T-helper 2 cell treated with Interferon-gamma antibody and Interleukin-4, amounts not matched to agents 100 ng/mL and 5 ng/mL, for 36 hours (primary cell): ENCODE measurements around the gene OXLD1. TPM values are rescaled to one million over a fixed set of nuclear protein-coding genes. Genes with fewer than 3 reads are reported as not detected.

ENCODE experiments used
- intact Hi-C: fragments of 100-400 bp; cut with micrococcal nuclease; formaldehyde crosslinking; loops from one replicate; pipeline ENCODE4 v1.15.1; 2023
- total RNA-seq: library from RNA; stranded (reverse); gene quantifications from 2 replicates; pipeline ENCODE4 v1.2.3, GENCODE V29; 2022

The OXLD1 gene
- total RNA-seq, 1 donor from 2014 or later: 42.5 TPM

DNA sequence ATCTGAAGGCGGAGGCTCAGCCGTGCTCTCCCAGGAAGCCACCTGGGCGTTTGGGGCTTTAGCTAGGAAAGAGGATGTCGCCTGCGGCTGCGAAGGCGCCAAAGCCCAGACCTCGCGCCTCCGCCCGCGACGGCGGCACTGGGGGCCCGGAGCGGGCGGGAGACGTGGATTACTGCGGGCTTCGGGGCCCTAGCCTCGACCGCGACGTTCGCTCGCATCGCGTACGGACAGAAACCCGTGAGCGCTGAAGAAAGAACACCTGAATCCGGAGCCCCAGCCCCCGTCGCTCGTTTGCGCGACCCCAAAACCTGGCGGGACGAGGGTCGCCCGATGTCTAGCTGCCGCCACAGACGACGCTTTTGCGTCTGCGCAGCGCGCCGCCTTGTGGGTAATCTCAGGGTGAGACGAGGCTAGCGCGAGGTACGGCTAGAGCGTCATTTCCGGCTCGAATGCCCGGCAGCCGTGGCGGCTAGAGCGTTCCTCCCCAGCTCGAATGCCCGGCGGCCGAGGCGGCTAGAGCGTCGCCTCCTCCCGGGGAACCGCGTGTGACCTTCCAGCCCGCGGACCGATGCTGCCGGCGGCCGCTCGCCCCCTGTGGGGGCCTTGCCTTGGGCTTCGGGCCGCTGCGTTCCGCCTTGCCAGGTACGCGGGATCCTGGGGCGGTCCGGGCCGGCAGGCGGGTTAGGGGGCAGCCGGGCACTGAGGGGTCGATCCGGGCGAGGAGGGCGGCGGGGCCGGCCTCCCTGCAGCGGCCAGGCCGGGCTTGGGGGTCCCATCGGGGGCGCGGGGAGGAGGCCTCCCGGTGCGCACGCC lies 36.7 kb upstream of the OXLD1 start, which contains the start of gene MRPL12:
Gene MRPL12 (plus strand): TSS at position 434 of the 813 bp plus-strand sequence. CDS start 135 bp downstream, at position 569.
- intact Hi-C loops: loop anchor here (1.0 kb wide), 1 partner anchor 9 kb away; the partner anchor contains the start of gene SLC25A10

DNA sequence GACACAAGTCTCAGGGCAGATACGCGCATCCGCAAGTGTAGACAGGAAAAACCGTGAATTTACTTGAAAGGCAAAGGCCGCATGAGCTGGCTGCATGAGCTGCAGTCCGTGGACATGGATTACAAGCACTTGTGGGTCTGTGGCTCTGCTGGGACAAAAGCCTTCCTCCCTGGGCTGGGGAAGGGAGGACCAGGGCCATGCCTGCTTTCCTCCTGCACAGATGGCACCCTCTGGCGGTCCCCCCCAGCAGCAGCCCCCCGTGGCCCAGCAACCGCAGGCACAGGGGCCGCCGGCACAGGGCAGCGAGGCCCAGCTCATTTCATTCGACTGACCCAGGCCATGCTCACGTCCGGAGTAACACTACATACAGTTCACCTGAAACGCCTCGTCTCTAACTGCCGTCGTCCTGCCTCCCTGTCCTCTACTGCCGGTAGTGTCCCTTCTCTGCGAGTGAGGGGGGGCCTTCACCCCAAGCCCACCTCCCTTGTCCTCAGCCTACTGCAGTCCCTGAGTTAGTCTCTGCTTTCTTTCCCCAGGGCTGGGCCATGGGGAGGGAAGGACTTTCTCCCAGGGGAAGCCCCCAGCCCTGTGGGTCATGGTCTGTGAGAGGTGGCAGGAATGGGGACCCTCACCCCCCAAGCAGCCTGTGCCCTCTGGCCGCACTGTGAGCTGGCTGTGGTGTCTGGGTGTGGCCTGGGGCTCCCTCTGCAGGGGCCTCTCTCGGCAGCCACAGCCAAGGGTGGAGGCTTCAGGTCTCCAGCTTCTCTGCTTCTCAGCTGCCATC lies 35.1 kb upstream of the OXLD1 start:
- intact Hi-C loops: no loop called here

DNA sequence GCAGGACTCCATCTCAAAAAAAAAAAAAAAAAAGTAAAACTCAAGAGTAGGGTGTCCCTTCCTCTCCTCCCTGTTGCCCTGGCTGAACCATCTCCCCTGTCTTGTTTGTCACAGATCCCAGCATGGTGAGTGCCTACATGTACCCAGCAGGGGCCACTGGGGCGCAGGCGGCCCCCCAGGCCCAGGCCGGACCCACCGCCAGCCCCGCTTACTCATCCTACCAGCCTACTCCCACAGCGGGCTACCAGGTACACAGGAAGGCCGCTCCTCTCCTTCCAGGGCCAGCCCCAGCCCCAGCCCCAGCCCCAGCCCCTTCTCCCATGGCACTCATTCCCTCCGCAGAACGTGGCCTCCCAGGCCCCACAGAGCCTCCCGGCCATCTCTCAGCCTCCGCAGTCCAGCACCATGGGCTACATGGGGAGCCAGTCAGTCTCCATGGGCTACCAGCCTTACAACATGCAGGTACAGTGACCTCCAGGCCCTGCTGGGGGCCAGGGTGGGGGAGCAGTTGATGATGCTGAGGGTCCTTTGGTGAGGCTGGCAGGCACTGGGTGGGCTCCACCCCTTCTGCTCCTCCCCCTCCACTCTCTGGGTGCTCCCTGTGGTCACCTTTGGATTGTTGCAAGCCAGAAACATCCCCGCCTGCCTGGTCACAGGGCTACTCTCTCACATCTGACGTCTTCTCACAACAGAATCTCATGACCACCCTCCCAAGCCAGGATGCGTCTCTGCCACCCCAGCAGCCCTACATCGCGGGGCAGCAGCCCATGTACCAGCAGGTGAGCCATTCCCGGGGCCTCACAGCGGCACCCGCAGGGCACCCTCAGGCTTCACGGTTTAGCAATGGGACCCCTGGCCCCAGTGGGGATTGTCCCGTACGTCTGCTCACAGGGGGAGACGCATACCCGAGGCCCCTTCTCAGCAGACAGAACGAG lies 34.2 kb upstream of the OXLD1 start:
- intact Hi-C loops: no loop called here

DNA sequence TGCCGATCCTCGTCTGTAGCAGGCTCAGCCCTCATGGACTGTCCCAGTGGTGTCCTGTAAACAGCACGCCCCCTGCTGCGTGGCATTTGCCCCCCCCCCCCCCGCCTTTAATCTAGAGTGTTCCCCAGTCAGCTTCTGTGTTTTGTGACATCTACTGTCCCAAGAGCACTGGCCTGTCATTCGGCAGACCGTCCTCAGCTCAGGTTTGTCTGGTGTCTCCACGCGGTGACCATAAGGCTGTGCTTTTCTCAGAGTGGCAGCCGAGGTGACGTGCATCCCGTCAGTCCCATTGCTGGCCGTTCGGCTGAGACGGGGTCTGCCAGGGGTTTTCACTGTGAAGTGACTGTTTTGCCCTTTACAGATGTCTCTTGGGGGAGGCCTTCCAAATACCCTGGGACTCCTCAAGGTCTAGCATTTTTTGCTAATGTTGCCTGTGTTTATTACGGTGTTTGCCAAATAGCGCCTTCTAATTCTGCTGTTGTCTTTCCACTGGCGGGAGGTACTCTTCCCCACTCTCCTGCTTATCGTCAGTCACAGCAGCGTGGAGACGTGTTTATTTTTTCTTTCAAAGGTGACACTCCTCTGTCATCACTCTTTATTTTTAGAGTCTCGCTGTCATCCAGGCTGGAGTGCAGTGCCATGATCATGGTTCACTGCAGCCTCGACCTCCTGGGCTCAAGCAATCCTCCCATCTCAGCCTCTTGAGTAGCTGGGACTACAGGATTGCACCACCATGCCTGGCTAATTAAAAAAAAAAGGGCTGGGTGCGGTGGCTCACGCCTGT lies 31.0 kb upstream of the OXLD1 start:
- intact Hi-C loops: no loop called here

DNA sequence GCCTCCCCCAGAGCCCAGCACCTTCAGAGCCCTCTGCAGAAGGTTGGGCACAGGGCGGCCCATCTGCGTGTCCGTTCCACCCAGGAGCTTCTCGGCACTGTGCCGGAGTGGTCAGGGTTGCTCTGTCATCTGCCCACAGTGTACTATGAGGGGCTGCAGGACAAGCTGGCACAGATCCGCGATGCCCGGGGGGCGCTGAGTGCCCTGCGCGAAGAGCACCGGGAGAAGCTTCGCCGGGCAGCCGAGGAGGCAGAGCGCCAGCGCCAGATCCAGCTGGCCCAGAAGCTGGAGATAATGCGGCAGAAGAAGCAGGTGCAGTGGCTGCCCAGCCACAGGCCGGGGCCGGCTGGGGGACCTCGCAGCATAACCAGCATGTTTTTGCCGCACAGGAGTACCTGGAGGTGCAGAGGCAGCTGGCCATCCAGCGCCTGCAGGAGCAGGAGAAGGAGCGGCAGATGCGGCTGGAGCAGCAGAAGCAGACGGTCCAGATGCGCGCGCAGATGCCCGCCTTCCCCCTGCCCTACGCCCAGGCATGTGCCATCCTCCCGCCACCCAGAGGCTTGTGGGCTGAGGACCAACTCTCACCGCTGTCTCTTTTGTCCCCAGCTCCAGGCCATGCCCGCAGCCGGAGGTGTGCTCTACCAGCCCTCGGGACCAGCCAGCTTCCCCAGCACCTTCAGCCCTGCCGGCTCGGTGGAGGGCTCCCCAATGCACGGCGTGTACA lies 30.0 kb upstream of the OXLD1 start:
- intact Hi-C loops: no loop called here

DNA sequence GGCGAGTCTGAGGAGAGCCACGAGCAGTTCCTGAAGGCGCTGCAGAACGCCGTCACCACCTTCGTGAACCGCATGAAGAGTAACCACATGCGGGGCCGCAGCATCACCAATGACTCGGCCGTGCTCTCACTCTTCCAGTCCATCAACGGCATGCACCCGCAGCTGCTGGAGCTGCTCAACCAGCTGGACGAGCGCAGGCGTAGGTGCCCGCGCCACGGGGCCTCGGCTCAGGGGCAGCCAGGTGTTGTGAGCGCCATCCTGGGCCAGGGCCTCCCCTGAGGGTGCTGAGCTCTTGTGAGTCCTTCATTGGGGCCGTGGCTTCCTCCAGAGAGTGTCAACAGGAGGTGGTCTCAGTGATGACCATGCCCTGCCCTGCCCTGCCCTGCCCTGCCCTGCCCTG lies 29.4 kb upstream of the OXLD1 start:
- intact Hi-C loops: no loop called here

DNA sequence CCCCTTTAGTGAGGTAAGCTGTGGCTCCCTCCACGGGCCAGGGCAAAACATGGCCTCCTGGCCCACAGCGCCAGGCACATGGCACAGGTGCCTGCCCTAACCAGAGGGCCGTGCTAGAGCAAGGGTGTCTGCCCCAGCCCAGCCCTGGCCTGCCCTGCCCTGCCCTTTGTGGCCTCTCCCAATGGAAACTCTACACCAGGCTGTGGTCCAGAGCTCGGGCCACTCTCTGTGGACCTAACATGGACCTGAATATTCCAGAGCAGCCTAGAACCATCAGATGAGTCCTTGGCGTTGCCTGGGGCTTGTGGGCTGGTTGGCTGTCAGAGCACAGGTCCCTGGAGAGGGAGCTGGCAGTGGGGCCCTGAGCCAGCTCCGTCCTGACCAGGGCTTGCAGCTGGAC lies 28.8 kb upstream of the OXLD1 start:
- intact Hi-C loops: no loop called here

DNA sequence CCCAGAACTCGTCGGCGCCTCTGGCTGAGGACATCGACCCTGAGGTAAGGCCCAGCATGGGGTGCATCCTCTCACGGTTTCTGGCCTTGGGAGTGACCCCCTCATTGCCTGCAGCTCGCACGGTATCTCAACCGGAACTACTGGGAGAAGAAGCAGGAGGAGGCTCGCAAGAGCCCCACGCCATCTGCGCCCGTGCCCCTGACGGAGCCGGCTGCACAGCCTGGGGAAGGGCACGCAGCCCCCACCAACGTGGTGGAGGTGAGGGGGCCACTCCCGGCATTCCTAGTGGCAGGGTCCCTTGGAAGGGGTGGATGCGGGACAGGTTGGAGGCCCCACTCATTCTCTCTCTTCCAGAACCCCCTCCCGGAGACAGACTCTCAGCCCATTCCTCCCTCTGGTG lies 28.4 kb upstream of the OXLD1 start:
- intact Hi-C loops: no loop called here

DNA sequence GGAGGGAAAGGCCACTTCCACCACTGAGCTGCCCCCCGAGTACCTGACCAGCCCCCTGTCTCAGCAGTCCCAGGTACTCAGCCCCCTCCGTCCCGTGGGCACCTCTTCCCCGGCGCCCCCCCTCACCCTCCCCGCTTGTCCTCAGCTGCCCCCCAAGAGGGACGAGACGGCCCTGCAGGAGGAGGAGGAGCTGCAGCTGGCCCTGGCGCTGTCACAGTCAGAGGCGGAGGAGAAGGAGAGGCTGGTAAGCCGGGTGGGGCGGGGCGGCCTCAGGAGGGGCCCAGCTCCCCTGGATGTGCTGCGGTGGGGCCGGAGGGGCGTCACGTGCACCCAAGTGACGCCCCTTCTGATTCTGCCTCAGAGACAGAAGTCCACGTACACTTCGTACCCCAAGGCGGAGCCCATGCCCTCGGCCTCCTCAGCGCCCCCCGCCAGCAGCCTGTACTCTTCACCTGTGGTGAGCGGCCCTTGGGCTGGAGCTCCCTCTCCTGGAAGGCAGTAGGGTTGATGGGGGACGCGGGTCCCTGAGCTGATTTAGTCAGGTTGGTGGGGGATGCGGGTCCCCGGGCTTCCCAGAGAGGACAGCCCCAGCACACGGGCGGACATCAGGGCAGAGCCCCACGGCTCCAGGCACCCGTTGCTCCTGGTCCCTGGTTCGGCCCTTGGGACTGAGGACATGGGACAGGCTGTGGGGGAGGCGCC lies 27.3 kb upstream of the OXLD1 start:
- intact Hi-C loops: no loop called here

DNA sequence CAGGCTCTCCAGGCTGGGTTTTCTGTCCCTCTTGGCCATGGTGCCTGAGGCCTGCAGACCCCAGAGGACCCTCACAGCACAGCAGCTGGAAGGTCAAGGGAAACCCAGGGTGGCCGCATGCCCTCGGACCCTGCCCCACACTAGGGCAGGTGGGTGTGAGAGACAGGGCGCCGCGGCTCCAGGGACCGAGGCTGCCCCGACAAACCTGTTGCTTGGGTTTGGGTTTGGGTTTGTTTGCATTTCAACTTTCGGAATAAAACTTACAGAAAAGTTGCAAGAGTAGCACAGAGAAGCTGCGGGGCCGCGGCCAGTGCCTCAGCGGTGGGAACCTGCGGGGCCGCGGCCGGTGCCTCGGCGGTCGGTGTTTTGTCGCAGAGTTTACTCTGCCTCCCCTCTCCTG lies 25.2 kb upstream of the OXLD1 start:
- intact Hi-C loops: no loop called here

DNA sequence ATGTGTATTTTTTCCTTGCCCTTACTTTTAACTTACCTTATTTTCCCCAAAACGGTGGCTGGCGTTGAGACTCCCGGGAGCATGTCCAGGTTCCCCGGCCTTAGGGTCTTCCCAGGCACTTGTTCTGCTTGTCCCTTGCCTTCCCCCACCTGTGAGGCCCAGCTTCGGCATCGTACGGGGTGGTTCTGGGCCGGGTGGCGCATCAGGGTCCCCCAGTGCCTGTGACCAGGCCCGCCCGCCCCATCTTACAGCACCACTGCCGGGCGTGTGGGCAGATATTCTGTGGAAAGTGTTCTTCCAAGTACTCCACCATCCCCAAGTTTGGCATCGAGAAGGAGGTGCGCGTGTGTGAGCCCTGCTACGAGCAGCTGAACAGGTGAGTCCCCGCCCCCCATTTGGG lies 24.8 kb upstream of the OXLD1 start:
- intact Hi-C loops: no loop called here

DNA sequence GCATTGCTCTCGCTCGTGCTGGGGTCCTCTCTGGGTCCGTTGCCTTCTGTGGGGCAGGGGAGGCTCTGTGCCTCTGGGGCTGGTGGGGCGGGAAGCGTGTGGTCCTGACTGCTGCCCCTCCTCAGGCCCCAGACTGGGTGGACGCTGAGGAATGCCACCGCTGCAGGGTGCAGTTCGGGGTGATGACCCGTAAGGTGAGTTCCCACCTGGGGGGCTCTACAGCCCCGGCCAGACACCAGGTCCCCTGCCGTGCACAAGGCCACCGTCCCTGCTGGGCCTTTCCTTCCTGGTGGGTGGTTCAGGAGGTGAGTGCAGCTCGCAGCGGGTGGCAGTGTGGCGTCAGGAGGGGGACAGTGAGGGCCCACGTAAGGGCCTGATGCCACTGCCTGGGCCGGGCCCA lies 24.1 kb upstream of the OXLD1 start:
- intact Hi-C loops: no loop called here

DNA sequence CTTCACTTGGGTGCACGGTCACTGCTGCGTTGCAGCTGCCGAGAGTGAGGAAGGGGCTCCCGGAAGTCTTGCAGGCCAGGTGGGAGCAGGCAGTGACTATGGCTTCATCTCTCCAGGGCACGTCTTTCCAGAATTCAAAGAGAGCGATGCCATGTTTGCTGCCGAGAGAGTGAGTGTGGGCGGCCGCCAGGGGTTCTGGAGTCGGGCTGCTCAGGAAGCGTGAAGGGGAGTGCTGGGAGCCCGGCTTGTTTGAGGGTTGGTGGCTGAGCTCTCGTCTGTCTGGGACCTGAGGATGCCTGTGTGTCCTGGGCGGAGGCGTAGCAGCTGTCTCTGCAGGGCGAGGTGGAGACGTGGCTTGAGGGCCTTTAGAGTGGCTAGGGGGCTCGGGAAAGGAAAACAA lies 23.7 kb upstream of the OXLD1 start:
- intact Hi-C loops: no loop called here

DNA sequence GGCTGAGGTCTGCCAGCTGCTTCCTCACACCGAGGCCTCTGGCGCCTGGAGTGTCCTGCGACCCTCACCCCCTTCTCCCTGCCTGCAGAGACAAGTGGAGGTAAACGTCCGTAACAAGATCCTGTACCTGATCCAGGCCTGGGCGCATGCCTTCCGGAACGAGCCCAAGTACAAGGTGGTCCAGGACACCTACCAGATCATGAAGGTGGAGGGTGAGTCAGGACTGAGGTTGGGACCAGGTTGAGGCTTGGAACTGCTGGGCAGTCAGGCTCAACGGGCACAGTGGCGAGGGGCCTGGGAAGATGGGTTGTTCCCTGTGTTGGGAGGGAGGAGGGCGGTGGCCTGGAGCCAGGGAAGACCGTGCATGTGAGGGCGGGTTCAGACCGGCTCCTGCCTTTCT lies 22.2 kb upstream of the OXLD1 start:
- intact Hi-C loops: no loop called here

DNA sequence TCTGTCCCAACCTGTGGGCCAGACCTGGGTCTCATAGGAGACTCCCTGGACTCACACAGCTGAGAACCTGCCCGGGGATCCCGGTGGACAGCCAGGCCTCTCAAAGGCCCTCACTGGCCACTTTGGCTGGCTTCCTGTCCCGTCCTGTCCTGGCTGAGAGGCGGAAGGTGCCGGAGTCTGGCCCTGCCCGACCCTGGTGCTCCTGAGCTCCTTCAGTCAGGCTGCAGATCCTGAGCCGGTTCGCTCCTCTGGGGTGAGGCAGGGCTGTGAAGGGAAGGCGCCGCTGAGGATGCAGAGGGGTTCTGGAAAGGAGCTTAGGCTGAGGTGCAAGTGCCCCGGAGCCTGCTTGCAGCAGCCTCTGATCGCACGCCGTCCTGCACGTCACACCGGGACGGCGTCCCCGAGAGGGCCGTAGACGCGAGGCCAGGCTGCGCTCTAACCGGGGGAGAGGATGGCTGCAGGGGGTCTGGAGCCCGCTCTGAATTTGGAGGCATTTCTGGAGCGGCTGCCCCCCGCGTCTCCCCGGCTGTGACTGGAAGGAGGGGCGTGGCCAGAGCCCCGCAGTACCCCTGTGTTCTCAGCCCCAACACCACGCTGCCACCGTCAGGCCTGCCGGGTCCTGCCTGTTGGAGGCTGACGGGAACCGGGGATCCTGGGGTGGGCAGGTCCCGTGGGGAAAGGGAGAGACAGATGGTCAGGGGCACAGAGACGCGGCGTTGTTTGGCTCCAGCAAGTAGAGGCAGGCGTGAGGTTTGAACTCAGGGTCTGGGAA lies 21.6 kb upstream of the OXLD1 start:
- intact Hi-C loops: no loop called here

DNA sequence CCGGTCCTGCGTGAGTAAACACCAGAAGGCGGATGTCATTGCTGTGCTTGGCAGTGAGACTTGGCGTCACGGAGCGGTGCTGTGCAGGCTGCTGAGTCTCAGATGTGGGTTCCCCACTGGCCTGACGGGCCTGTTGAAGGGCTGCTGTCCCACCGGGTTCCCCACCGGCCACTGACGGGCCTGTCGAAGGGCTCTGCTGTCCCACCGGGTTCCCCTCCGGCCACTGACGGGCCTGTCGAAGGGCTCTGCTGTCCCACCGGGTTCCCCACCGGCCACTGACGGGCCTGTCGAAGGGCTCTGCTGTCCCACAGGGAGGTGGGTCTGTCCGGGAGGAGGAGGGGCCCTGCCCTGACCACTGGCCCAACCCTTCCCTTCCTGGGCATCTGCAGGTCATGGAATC lies 20.2 kb upstream of the OXLD1 start:
- intact Hi-C loops: no loop called here

DNA sequence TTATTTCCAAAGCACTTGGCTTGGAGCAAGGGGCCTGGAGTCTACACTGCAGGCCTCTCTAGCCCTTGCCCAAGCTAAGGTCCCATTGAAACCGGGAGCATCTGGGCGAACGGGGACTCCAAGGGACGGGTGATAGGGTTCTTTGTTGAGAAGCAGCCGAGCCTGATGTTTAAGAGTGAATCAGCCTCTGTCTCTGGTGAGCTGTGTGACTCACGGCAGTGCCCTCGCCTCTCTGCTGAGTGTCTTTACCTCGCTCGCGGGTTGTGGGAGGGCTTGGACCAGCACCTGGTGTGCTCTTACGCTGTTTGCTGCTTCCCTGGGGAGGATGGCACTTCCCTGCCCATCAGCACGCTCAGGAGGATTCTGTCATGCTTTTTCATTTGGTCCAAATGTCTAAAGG lies 18.7 kb upstream of the OXLD1 start:
- intact Hi-C loops: no loop called here

DNA sequence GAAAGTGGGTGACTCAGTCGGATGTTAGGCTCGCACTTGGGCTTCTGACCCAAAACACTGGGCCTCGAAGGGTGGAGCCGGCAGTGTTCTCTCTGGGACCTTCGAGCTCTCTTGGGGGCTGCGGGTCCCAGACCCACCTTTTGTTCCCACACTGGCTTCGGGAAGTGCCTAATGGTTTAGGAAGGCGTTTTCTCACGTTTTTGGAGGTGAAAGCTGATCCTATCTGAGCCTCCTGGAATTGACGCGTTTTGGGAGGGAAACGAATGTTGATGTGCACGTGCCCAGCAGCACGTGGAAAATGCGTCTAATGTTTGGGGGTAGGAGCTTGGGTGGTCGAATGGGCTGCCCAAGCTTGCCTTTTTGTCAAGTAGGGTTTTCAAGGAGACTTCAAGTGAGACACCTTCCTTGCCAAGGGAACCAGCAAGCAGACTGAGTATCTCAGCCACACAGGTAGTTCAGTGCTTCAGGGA lies 18.1 kb upstream of the OXLD1 start:
- intact Hi-C loops: no loop called here
